MM.1S (cell line): ENCODE results near the gene CRNKL1.

Source experiments
- EZH2 ChIP-seq: fragments of 300-600 bp; sonication (generic); optimal IDR thresholded peaks from 2 replicates; pipeline ENCODE3; 2017; ENCODE audit warnings: low read depth, mild to moderate bottlenecking, antibody characterized with exemption, low read length, mixed read lengths
- TF ChIP-seq, protein P1 (sequence below): fragments of 300-600 bp; sonication (generic); IDR thresholded peaks from 2 replicates; pipeline ENCODE4 v1.5.1; 2016; ENCODE audit warnings: antibody characterized with exemption, low read length, mixed read lengths

DNA sequence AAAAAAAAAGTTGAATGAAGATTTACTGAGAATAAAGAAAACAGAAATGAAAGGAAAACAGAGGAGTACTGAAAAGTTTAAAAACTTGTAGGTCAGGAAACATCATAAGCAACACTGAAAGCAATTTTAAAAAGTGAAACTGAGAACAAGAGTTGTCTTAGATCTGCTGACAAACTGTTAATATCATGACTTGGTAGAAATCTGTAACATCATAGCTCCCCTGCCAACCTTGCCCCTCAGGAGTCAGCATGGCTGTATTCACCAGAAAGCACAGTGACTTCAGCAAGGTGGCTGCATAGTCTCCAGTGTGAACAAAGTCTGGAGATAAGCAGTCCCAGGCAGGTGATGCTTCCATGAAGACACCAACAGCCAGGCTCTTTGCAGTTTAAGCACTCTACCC is 29.8 kb downstream of the CRNKL1 start:
- TF ChIP-seq, protein P1, sequence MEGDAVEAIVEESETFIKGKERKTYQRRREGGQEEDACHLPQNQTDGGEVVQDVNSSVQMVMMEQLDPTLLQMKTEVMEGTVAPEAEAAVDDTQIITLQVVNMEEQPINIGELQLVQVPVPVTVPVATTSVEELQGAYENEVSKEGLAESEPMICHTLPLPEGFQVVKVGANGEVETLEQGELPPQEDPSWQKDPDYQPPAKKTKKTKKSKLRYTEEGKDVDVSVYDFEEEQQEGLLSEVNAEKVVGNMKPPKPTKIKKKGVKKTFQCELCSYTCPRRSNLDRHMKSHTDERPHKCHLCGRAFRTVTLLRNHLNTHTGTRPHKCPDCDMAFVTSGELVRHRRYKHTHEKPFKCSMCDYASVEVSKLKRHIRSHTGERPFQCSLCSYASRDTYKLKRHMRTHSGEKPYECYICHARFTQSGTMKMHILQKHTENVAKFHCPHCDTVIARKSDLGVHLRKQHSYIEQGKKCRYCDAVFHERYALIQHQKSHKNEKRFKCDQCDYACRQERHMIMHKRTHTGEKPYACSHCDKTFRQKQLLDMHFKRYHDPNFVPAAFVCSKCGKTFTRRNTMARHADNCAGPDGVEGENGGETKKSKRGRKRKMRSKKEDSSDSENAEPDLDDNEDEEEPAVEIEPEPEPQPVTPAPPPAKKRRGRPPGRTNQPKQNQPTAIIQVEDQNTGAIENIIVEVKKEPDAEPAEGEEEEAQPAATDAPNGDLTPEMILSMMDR: no peak
- TF ChIP-seq EZH2: no peak
